PC-9 (cell line): Measurements from ENCODE around the gene STK24. TPM values are rescaled to one million over a fixed set of nuclear protein-coding genes. Genes with fewer than 3 reads are reported as not detected.

Experiments used
- BruUV-seq: library from RNA; stranded (reverse); fragments of 400-500 nt; replicated peaks from 2 replicates; lab custom pipeline; 2021; lab: Mats Ljungman, UMichigan
- CTCF ChIA-PET: fragments of 300-600 bp; sonication (Branson Sonifier 250); formaldehyde crosslinking; loops from one replicate; lab custom pipeline; 2022; ENCODE audit warnings: antibody characterized with exemption; lab: Charles Lee
- POLR2A ChIA-PET: fragments of 300-600 bp; sonication (Branson Sonifier 250); formaldehyde crosslinking; loops from one replicate; lab custom pipeline; 2022; ENCODE audit warnings: antibody characterized with exemption; ENCODE audit not compliant: unreplicated experiment; lab: Charles Lee
- DNase-seq, 2 experiments: peaks; one replicate each; pipeline versions ENCODE4 v3.0.0 to v3.0.0-alpha.2; 2015 to 2022; ENCODE audit warnings: mixed read lengths in 1 of 2
- H2AFZ ChIP-seq: fragments of 200-600 bp; sonication (generic); 2 replicates; pipeline ENCODE4 v1.8.1; 2017; ENCODE audit warnings: antibody characterized with exemption
- H3F3A ChIP-seq: fragments of 200-600 bp; sonication (generic); 2 replicates; pipeline ENCODE4 v1.8.1; 2017; ENCODE audit warnings: antibody characterized with exemption, mild to moderate bottlenecking, low read depth; ENCODE audit not compliant: insufficient read depth
- H3K27ac ChIP-seq: fragments of 200-600 bp; sonication (generic); 2 replicates; pipeline ENCODE4 v1.6.1; 2016; ENCODE audit warnings: mixed run types
- H3K27me3 ChIP-seq: fragments of 200-600 bp; sonication (generic); 2 replicates; pipeline ENCODE4 v1.6.1; 2016; ENCODE audit warnings: low read depth, mixed run types; ENCODE audit not compliant: insufficient read depth
- H3K36me3 ChIP-seq: fragments of 200-600 bp; sonication (generic); 2 replicates; pipeline ENCODE4 v1.6.1; 2016; ENCODE audit warnings: low read depth, mixed run types
- H3K4me1 ChIP-seq: fragments of 200-600 bp; sonication (generic); replicated peaks from 2 replicates; pipeline ENCODE4 v1.6.1; 2016; ENCODE audit warnings: mixed run types; ENCODE audit not compliant: insufficient read depth
- H3K4me2 ChIP-seq: fragments of 200-600 bp; sonication (generic); 2 replicates; pipeline ENCODE4 v1.6.1; 2017; ENCODE audit warnings: mixed run types
- H3K4me3 ChIP-seq: fragments of 200-600 bp; sonication (generic); 2 replicates; pipeline ENCODE4 v1.6.1; 2016; ENCODE audit warnings: mixed run types
- H3K79me2 ChIP-seq: fragments of 200-600 bp; sonication (generic); 2 replicates; pipeline ENCODE4 v1.6.1; 2017; ENCODE audit warnings: low read depth, mixed run types
- H3K9me2 ChIP-seq: fragments of 200-600 bp; sonication (generic); 2 replicates; pipeline ENCODE4 v1.8.1; 2017; ENCODE audit warnings: mild to moderate bottlenecking; ENCODE audit not compliant: insufficient read depth
- H3K9me3 ChIP-seq: fragments of 200-600 bp; sonication (generic); 2 replicates; pipeline ENCODE4 v1.8.1; 2016; ENCODE audit warnings: low read depth; ENCODE audit not compliant: insufficient read depth
- H4K20me1 ChIP-seq: fragments of 200-600 bp; sonication (generic); 2 replicates; pipeline ENCODE4 v1.8.1; 2017; ENCODE audit not compliant: insufficient read depth
- EZH2 ChIP-seq: fragments of 200-600 bp; sonication (generic); IDR thresholded peaks from 2 replicates; pipeline ENCODE4 v1.8.0; 2017; ENCODE audit warnings: antibody characterized with exemption, low read depth
- intact Hi-C: fragments of 100-400 bp; cut with micrococcal nuclease; formaldehyde crosslinking; loops from one replicate; pipeline ENCODE4 v1.10.0; 2022; ENCODE audit not compliant: unreplicated experiment
- total RNA-seq: library from RNA; stranded (reverse); gene quantifications from 2 replicates; pipeline ENCODE4 v1.2.3, GENCODE V29; 2021
- TF ChIP-seq, protein P1 (sequence below): fragments of 200-600 bp; sonication (generic); conservative IDR thresholded peaks from 2 replicates; pipeline ENCODE4 v1.6.1; 2017; ENCODE audit warnings: mixed run types, antibody characterized with exemption, mild to moderate bottlenecking, moderate library complexity

The STK24 gene
- total RNA-seq, 1 experiment from 2014 or later: 134 TPM

DNA sequence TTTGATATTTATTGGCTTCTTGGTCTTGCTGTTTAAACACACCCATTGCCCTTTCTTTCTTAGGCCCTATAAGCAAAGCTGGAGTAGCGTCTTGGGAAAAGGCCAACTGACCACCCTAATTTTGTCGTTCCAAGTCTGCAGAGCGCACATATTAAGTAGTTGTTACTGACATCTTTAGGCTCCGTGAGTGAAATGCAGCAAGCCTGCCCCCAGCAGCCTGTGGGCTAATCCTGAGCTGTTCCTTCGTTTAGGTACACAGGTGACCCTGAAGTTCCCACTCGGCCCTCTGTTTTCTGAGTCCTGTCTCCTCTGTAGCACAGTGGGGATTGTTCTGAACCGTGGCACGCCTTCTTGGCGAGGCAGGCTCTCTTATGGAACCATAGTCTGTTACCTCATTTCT, 170.5 kb downstream of the STK24 start:
- Histone ChIP-seq H3K36me3 (no peaks in the 10 kb centered on the region), H3K27me3 (no peaks in the 10 kb centered on the region), H3K9me3 (no peaks in the 10 kb centered on the region), H3K4me3 (no peak overlapping the region), H3K4me2 (no peak overlapping the region), H3K79me2 (no peaks in the 10 kb centered on the region), H3K9me2 (no peaks in the 10 kb centered on the region), H3K27ac (no peak overlapping the region), H3K4me1 (no peaks in the 10 kb centered on the region), H3F3A (no peaks in the 10 kb centered on the region), H2AFZ (no peak overlapping the region), H4K20me1 (no peaks in the 10 kb centered on the region)
- ChIA-PET CTCF (no interaction called here), POLR2A (no interaction called here)
- BruUV-seq: no TSS peak
- intact Hi-C loops: no loop called here
- no peak for DNase-seq
- TF ChIP-seq, protein P1, sequence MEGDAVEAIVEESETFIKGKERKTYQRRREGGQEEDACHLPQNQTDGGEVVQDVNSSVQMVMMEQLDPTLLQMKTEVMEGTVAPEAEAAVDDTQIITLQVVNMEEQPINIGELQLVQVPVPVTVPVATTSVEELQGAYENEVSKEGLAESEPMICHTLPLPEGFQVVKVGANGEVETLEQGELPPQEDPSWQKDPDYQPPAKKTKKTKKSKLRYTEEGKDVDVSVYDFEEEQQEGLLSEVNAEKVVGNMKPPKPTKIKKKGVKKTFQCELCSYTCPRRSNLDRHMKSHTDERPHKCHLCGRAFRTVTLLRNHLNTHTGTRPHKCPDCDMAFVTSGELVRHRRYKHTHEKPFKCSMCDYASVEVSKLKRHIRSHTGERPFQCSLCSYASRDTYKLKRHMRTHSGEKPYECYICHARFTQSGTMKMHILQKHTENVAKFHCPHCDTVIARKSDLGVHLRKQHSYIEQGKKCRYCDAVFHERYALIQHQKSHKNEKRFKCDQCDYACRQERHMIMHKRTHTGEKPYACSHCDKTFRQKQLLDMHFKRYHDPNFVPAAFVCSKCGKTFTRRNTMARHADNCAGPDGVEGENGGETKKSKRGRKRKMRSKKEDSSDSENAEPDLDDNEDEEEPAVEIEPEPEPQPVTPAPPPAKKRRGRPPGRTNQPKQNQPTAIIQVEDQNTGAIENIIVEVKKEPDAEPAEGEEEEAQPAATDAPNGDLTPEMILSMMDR: no peak
- TF ChIP-seq EZH2: no peak

DNA sequence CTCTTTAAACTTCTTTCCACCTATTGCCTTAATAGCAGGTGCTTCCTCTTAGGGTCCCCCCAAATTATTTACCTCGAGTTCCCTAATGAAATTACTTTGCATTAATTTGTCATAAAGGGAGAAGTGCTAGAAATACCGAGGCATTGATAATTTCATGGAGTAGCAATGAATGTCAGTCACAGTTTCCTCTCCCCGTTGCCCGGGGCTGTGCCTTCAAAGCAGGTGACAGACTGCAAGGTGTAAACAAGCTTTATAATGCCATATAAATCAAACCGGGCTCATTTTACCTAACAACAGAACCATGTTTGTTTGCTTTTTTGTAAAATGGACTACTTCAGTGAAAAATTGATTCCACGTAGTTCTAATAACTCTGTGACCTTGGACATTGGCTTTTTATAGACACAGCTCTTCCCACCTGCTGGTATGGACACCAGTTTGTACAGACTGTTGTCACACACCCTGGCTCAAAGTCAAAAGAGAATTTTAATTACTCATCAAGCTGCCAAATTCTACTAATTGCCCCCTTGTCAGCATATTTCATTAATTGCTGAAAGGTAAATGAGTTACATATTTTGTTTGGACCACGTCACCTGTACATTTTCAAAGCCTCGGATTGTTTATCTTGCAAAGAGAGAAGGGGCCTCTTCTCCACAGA, 171.1 kb downstream of the STK24 start:
- H3K79me2 ChIP-seq: no peaks in the 10 kb centered on the region
- CTCF ChIA-PET: interaction anchor here (0.5 kb wide), 1 partner anchor 182 kb away, joined by 3 read pairs; no protein-coding TSS in a partner anchor

DNA sequence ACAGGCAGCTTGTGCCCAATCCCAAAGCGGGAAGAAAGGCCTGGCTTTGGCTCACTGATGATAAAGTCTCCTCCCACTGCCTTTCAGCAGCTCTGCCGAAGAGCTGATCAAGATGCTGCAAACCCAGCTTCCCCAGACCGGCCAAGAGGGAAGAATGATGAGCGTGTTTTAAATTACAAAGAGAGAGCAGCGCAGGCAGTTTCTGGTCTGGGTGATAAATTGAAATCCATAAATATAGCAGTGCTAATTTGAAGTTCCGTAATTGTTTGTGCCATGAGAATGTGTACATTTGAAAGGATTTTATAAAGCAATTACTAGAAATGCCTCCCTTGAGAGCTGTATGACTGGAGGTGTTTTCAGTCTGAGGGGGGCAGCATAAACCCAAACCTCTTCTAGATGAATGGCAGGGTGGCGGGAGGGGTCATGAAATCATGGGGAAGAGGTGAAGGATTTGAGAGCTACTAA, 171.8 kb downstream of the STK24 start:
- Histone ChIP-seq H3K9me3 (no peaks in the 10 kb centered on the region), H3K27me3 (no peaks in the 10 kb centered on the region), H3K4me3 (no peak overlapping the region), H3K4me1 (no peaks in the 10 kb centered on the region), H3K27ac (no peak overlapping the region), H4K20me1 (no peaks in the 10 kb centered on the region), H3K4me2 (no peak overlapping the region), H3F3A (no peaks in the 10 kb centered on the region), H2AFZ (no peak overlapping the region), H3K9me2 (no peaks in the 10 kb centered on the region), H3K79me2 (no peaks in the 10 kb centered on the region), H3K36me3 (no peaks in the 10 kb centered on the region)
- intact Hi-C loops: no loop called here
- no peak for DNase-seq
- no peak for TF ChIP-seq EZH2
- TF ChIP-seq, protein P1: no peak; the same call in 1 of the 2 replicates
- POLR2A ChIA-PET: no interaction called here
- BruUV-seq: no TSS peak
- CTCF ChIA-PET: interaction anchor here (0.5 kb wide), 1 partner anchor 181 kb away, joined by 3 read pairs; no protein-coding TSS in a partner anchor

More for the DNA sequence above, 171.1 kb downstream of the STK24 start:
- Histone ChIP-seq H3K27ac (no peak overlapping the region), H3K9me3 (no peaks in the 10 kb centered on the region), H2AFZ (no peak overlapping the region), H3K4me2 (no peak overlapping the region), H3K9me2 (no peaks in the 10 kb centered on the region), H4K20me1 (no peaks in the 10 kb centered on the region), H3K4me3 (no peak overlapping the region), H3K27me3 (no peaks in the 10 kb centered on the region), H3F3A (no peaks in the 10 kb centered on the region), H3K4me1 (no peaks in the 10 kb centered on the region), H3K36me3 (no peaks in the 10 kb centered on the region)
- no peak for DNase-seq
- BruUV-seq: no TSS peak
- intact Hi-C loops: no loop called here
- POLR2A ChIA-PET: no interaction called here
- TF ChIP-seq, protein P1: no peak
- TF ChIP-seq EZH2: no peak
